Upper lobe of right lung (tissue), 1 donor: ENCODE results near the gene BPIFB6. TPM values are rescaled to one million over a fixed set of nuclear protein-coding genes. Genes with fewer than 3 reads are reported as not detected.

Experiments
- ATAC-seq: fragments of 200-7000 bp; cut with Tn5 transposase; one replicate; pipeline ENCODE4 v1.9.1; 2020; ENCODE audit warnings: mild to moderate bottlenecking, moderate library complexity
- DNase-seq: peaks from one replicate; pipeline ENCODE4 v3.0.0-alpha.2; 2020
- H3K27ac ChIP-seq: fragments of 200-600 bp; one replicate; pipeline ENCODE4 v1.8.0; 2022
- H3K27me3 ChIP-seq: fragments of 200-600 bp; one replicate; pipeline ENCODE4 v1.8.0; 2022; ENCODE audit warnings: mild to moderate bottlenecking
- H3K36me3 ChIP-seq: fragments of 200-600 bp; one replicate; pipeline ENCODE4 v1.8.0; 2022
- H3K4me1 ChIP-seq: fragments of 200-600 bp; one replicate; pipeline ENCODE4 v1.8.0; 2022
- H3K4me3 ChIP-seq: fragments of 200-600 bp; one replicate; pipeline ENCODE4 v1.8.0; 2022; ENCODE audit warnings: mild to moderate bottlenecking
- H3K9me3 ChIP-seq: fragments of 200-600 bp; one replicate; pipeline ENCODE4 v1.8.0; 2022
- CTCF ChIP-seq: fragments of 200-600 bp; IDR thresholded peaks from one replicate; pipeline ENCODE4 v1.8.0; 2022; ENCODE audit warnings: antibody characterized with exemption
- intact Hi-C: fragments of 100-400 bp; cut with DNase I; formaldehyde crosslinking; loops from one replicate; pipeline ENCODE4 v1.11.0; 2022
- total RNA-seq: library from RNA; stranded (reverse); fragmentation: NEBNext Ultra II Directional; extraction: Animal tissue kit (Norgen Biotek cat#: 25700); gene quantifications from one replicate; pipeline ENCODE4 v1.2.1, GENCODE V29; 2021
- donor health status: DM: no; HTN: yes; CAD: no; lungs with severe emphysema.

The BPIFB6 gene
- total RNA-seq, 1 donor from 2014 or later, result not detected

- Histone ChIP-seq H3K27ac (no peak overlapping the region), H3K9me3 (peaks cover 5% of the 10 kb centered on the region), H3K4me3 (no peak overlapping the region), H3K27me3 (no peaks in the 10 kb centered on the region), H3K4me1 (no peaks in the 10 kb centered on the region), H3K36me3 (no peaks in the 10 kb centered on the region)
- ATAC-seq, result no peak
- DNase-seq, result no peak
- no peak for TF ChIP-seq CTCF
- intact Hi-C loops, result no loop called here
These were observed 22.0 kb upstream of the BPIFB6 start for GRCh38 chr20:33009214-33010132.

- Histone ChIP-seq H3K9me3 (peaks cover 4% of the 10 kb centered on the region), H3K4me3 (no peak overlapping the region), H3K4me1 (no peaks in the 10 kb centered on the region), H3K27me3 (no peaks in the 10 kb centered on the region), H3K27ac (no peak overlapping the region), H3K36me3 (no peaks in the 10 kb centered on the region)
- intact Hi-C loops, result no loop called here
- no peak for DNase-seq
- ATAC-seq, result no peak
- TF ChIP-seq CTCF, result no peak
These were observed 21.3 kb upstream of the BPIFB6 start for GRCh38 chr20:33010133-33010504.

- no peak overlapping the region for H3K27ac ChIP-seq
- no peaks in the 10 kb centered on the region for H3K9me3 ChIP-seq
- intact Hi-C loops, result no loop called here
- no peak overlapping the region for H3K4me3 ChIP-seq
- DNase-seq, result no peak
- no peaks in the 10 kb centered on the region for H3K4me1 ChIP-seq
- H3K36me3 ChIP-seq, result no peaks in the 10 kb centered on the region
- H3K27me3 ChIP-seq, result no peaks in the 10 kb centered on the region
- TF ChIP-seq CTCF, result no peak
- ATAC-seq, result no peak
These were observed 20.6 kb upstream of the BPIFB6 start for GRCh38 chr20:33010674-33011449.

GRCh38 chr20:33012327-33013189 lies 18.9 kb upstream of the BPIFB6 start:
- Histone ChIP-seq H3K36me3 (no peaks in the 10 kb centered on the region), H3K27me3 (no peaks in the 10 kb centered on the region), H3K4me1 (no peaks in the 10 kb centered on the region), H3K4me3 (no peak overlapping the region), H3K27ac (no peak overlapping the region), H3K9me3 (no peaks in the 10 kb centered on the region)
- ATAC-seq (no peak), DNase-seq (no peak)
- no peak for TF ChIP-seq CTCF
- intact Hi-C loops, result no loop called here

GRCh38 chr20:33013701-33014326 lies 17.6 kb upstream of the BPIFB6 start:
- Histone ChIP-seq H3K36me3 (no peaks in the 10 kb centered on the region), H3K27ac (no peak overlapping the region), H3K27me3 (no peaks in the 10 kb centered on the region), H3K4me3 (no peak overlapping the region), H3K9me3 (no peaks in the 10 kb centered on the region), H3K4me1 (no peaks in the 10 kb centered on the region)
- intact Hi-C loops, result no loop called here
- DNase-seq, result no peak
- no peak for ATAC-seq
- no peak for TF ChIP-seq CTCF
